NOMO-1 treated with dmso at 0.1 percent for 144 hours (cell line): ENCODE data around the gene C17orf58.
"Not testable (repeated sequence)": the region's sequence is repeated elsewhere in the genome, so short reads cannot be mapped to it uniquely, and the experiment has no call there.

Source experiments
- DNase-seq: peaks from one replicate; lab custom pipeline; 2025; ENCODE audit not compliant: unreplicated experiment; lab: John Stamatoyannopoulos, UW

Gene C17orf58

DNA sequence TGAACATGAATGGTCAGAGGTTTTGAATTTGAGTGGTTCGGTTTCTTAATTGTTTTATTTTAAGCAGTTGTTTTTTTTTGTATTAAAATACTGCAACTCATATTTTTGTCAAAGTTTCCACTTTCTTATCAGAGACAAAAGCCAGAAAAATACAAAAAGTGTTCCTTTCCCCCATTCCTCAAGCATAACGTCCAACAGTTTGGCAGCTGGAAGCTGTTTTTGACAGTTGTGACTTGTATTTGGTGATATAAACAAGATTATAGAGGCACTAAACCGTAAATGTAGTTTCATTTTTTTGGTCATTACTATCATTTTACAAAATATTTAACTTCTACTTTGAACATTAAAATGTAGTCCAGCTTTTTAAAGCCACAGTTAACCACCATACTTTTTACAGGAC is 36.0 kb downstream of the C17orf58 start:
- DNase-seq = not testable (repeated sequence)

DNA sequence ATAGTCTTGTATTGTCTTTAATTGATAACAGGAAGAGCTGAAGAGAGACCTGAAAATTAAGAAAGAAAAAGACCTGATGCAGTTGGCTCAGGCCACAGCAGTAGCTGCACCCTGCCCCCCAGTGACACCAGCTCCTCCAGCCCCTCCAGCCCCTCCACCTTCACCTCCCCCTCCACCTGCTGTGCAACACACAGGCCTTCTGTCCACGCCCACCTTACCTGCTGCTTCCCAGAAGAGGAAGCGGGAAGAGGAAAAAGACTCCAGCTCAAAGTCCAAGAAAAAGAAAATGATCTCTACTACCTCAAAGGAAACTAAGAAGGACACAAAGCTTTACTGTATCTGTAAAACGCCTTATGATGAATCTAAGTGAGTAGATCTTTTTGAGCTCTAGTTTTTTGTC is 36.8 kb downstream of the C17orf58 start:
- no peak for DNase-seq

DNA sequence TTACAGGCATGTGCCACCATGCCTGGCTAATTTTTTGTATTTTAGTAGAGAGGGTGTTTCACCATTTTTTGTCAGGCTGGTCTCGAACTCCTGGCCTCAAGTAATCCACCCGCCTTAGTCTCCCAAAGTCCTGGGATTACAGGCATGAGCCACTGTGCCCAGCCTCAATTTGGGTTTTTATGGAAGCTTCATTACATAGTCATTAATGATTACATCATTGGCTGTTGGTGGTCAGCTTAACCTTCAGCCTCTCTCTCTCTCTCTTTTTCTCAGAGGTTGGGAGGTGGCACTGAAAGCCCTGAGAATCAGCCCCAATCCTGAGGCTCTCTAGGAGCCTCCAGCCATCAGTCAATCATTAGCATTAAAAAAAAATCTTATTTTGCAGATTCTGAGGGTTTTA is 45.3 kb downstream of the C17orf58 start:
- DNase-seq = no peak

DNA sequence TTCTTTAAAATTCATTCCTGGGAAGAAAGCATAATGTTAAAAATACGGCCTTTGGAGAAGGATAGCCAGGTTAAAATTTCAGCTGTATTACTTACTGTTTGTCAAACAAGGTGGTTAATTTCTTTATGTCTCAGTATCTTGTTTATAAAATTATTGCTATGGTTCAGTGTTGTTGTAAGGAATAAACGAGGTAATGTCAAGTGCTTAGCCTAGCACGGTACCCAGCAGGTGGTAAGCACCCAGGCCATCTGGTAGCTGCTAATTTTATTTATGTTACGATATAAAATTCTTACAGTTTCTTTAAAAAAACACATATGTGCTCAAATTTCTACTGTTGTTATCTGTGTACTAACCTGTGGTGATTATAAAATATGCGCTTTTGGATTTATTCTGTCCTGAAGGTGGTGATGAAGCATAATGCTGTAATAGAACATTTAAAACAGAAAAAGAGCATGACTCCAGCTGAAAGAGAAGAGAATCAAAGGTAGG is 48.9 kb downstream of the C17orf58 start:
- DNase-seq = no peak

- no peak for DNase-seq
These were observed 49.8 kb downstream of the C17orf58 start for GRCh38 chr17:67946513-67946912.

- no peak for DNase-seq
These were observed 52.2 kb downstream of the C17orf58 start for GRCh38 chr17:67944035-67944434.

- no peak for DNase-seq
These were observed 53.5 kb downstream of the C17orf58 start for GRCh38 chr17:67942810-67943209.
